WTC11 (cell line): Measurements from ENCODE around the gene HOXA9. TPM values are rescaled to one million over a fixed set of nuclear protein-coding genes. Genes with fewer than 3 reads are reported as not detected.

Experiments
- ATAC-seq: fragments of 200-7000 bp; cut with Tn5 transposase; 2 replicates; pipeline ENCODE4 v1.10.0; 2021; ENCODE audit warnings: mild to moderate bottlenecking, moderate library complexity
- CTCF ChIA-PET: fragments of 300-600 bp; sonication (Branson Sonifier 250); formaldehyde crosslinking; loops from one replicate; lab custom pipeline; 2021; ENCODE audit warnings: antibody characterized with exemption; lab: Charles Lee
- POLR2A ChIA-PET: fragments of 350-600 bp; sonication (Branson Sonifier 250); formaldehyde crosslinking; loops from one replicate; lab custom pipeline; 2021; ENCODE audit warnings: antibody characterized with exemption; lab: Charles Lee
- DNase-seq: peaks from one replicate; pipeline ENCODE4 v3.0.0; 2021; ENCODE audit warnings: low spot score
- H3K27ac Mint-ChIP-seq: 2 replicates; pipeline ENCODE4 v1.8.0; 2021; ENCODE audit warnings: mixed read lengths
- H3K27me3 Mint-ChIP-seq: 2 replicates; pipeline ENCODE4 v1.8.0; 2021; ENCODE audit warnings: low read depth, mild to moderate bottlenecking, moderate library complexity, mixed read lengths
- H3K36me3 Mint-ChIP-seq: 2 replicates; pipeline ENCODE4 v1.8.0; 2021; ENCODE audit warnings: mixed read lengths
- H3K4me1 Mint-ChIP-seq: 2 replicates; pipeline ENCODE4 v1.8.0; 2022; ENCODE audit warnings: mixed read lengths
- H3K4me3 Mint-ChIP-seq: 2 replicates; pipeline ENCODE4 v1.8.0; 2021; ENCODE audit warnings: mild to moderate bottlenecking, moderate library complexity, mixed read lengths
- H3K9me3 Mint-ChIP-seq: 2 replicates; pipeline ENCODE4 v1.8.0; 2021; ENCODE audit warnings: mixed read lengths
- CREB1 ChIP-seq: sonication (generic); formaldehyde crosslinking; IDR thresholded peaks from 2 replicates; pipeline ENCODE4 v1.8.0; 2023; ENCODE audit warnings: mild to moderate bottlenecking, missing genetic modification reagents
- EMX1 ChIP-seq: fragments of 250-450 bp; sonication (Bioruptor Pico); IDR thresholded peaks from 2 replicates; pipeline ENCODE4 v1.8.0; 2021; ENCODE audit warnings: mild to moderate bottlenecking
- FOXJ3 ChIP-seq: sonication (generic); formaldehyde crosslinking; IDR thresholded peaks from 2 replicates; pipeline ENCODE4 v1.9.0; 2021; ENCODE audit warnings: missing genetic modification reagents, mild to moderate bottlenecking, borderline replicate concordance
- FOXP4 ChIP-seq: sonication (generic); formaldehyde crosslinking; IDR thresholded peaks from 2 replicates; pipeline ENCODE4 v1.8.0; 2022; ENCODE audit warnings: mild to moderate bottlenecking, missing genetic modification reagents
- HMGXB4 ChIP-seq: sonication (generic); formaldehyde crosslinking; IDR thresholded peaks from 2 replicates; pipeline ENCODE4 v1.8.1; 2023; ENCODE audit warnings: mild to moderate bottlenecking, moderate library complexity, missing genetic modification reagents
- IRF1 ChIP-seq: sonication (generic); formaldehyde crosslinking; IDR thresholded peaks from 2 replicates; pipeline ENCODE4 v1.8.0; 2023; ENCODE audit warnings: missing genetic modification reagents
- NR3C1 ChIP-seq: sonication (generic); formaldehyde crosslinking; conservative IDR thresholded peaks from 2 replicates; pipeline ENCODE4 v1.8.1; 2023; ENCODE audit warnings: low read depth, mild to moderate bottlenecking, missing genetic modification reagents
- RORB ChIP-seq: fragments of 250-450 bp; sonication (Bioruptor Pico); IDR thresholded peaks from 2 replicates; pipeline ENCODE4 v1.9.0; 2021; ENCODE audit warnings: mild to moderate bottlenecking
- SMAD4 ChIP-seq: sonication (generic); formaldehyde crosslinking; IDR thresholded peaks from 2 replicates; pipeline ENCODE4 v1.8.0; 2022; ENCODE audit warnings: mild to moderate bottlenecking, missing genetic modification reagents
- TEAD1 ChIP-seq: sonication (generic); formaldehyde crosslinking; IDR thresholded peaks from 2 replicates; pipeline ENCODE4 v1.8.0; 2022; ENCODE audit warnings: mild to moderate bottlenecking, missing genetic modification reagents
- ZBTB43 ChIP-seq: sonication (generic); formaldehyde crosslinking; IDR thresholded peaks from 2 replicates; pipeline ENCODE4 v1.8.1; 2023; ENCODE audit warnings: mild to moderate bottlenecking, missing genetic modification reagents
- ZNF219 ChIP-seq: sonication (generic); formaldehyde crosslinking; IDR thresholded peaks from 2 replicates; pipeline ENCODE4 v1.8.0; 2023; ENCODE audit warnings: missing genetic modification reagents, mild to moderate bottlenecking, borderline replicate concordance
- ZNF232 ChIP-seq: sonication (generic); formaldehyde crosslinking; IDR thresholded peaks from 2 replicates; pipeline ENCODE4 v1.8.0; 2022; ENCODE audit warnings: mild to moderate bottlenecking, missing genetic modification reagents
- ZNF396 ChIP-seq: fragments of 250-450 bp; sonication (Bioruptor Pico); IDR thresholded peaks from 2 replicates; pipeline ENCODE4 v1.8.0; 2021; ENCODE audit warnings: mild to moderate bottlenecking, moderate library complexity, borderline replicate concordance
- ZNF416 ChIP-seq: fragments of 250-450 bp; sonication (Bioruptor Pico); IDR thresholded peaks from 2 replicates; pipeline ENCODE4 v1.9.0; 2021; ENCODE audit warnings: mild to moderate bottlenecking, inconsistent platforms
- ZNF423 ChIP-seq: fragments of 250-450 bp; sonication (Bioruptor Pico); IDR thresholded peaks from 2 replicates; pipeline ENCODE4 v2.1.2; 2022; ENCODE audit warnings: mild to moderate bottlenecking, moderate library complexity
- ZNF425 ChIP-seq: fragments of 250-450 bp; sonication (Bioruptor Pico); conservative IDR thresholded peaks from 2 replicates; pipeline ENCODE4 v1.9.0; 2021; ENCODE audit warnings: mild to moderate bottlenecking
- total RNA-seq: library from RNA; stranded (reverse); gene quantifications from 3 replicates; pipeline ENCODE4 v1.2.3, GENCODE V29; 2021

The HOXA9 gene
- total RNA-seq, 1 experiment from 2014 or later, result not detected

- no peak for DNase-seq
- ChIA-PET CTCF (interaction anchor here (1.2 to 2.8 kb wide), 6 partner anchors 21 to 893 kb away, joined by 3 to 20 read pairs (median 10); no protein-coding TSS in a partner anchor), POLR2A (interaction anchor here (0.7 kb wide), 1 partner anchor 24 kb away, joined by 3 read pairs; no protein-coding TSS in a partner anchor)
- H3K27me3 Mint-ChIP-seq, result peaks cover 96% of the 10 kb centered on the region
- H3K9me3 Mint-ChIP-seq, result no peaks in the 10 kb centered on the region
- peak overlapping the region; percentile 49 for H3K4me3 Mint-ChIP-seq
- TF ChIP-seq EMX1, result no peak
- no peak for TF ChIP-seq ZNF416
- no peak for TF ChIP-seq FOXP4
- TF ChIP-seq FOXJ3, result no peak
- no peak for TF ChIP-seq ZNF425
- no peak for TF ChIP-seq ZNF219 (CRISPR knock-in tag)
- TF ChIP-seq ZNF232 (CRISPR knock-in tag), result no peak
- TF ChIP-seq SMAD4 (CRISPR knock-in tag), result no peak
- TF ChIP-seq ZNF396, result no peak
- TF ChIP-seq ZNF423 (CRISPR knock-in tag), result no peak
- no peak for TF ChIP-seq HMGXB4 (CRISPR knock-in tag)
- TF ChIP-seq TEAD1 (CRISPR knock-in tag), result no peak
- no peak for TF ChIP-seq IRF1
- TF ChIP-seq RORB (CRISPR knock-in tag), result no peak
- TF ChIP-seq ZBTB43, result no peak
- TF ChIP-seq NR3C1 (CRISPR knock-in tag), result no peak
- TF ChIP-seq CREB1 (CRISPR knock-in tag), result no peak
- TF ChIP-seq, all 79 proteins: peak for 0
- Mint-ChIP-seq H3K27ac (no peak overlapping the region), H3K36me3 (no peaks in the 10 kb centered on the region), H3K4me1 (peaks cover 34% of the 10 kb centered on the region)
- ATAC-seq, result no peak
These were observed 35.6 kb upstream of the HOXA9 start for GRCh38 chr7:27200761-27201579.
